CD4-positive, alpha-beta T cell treated with Interleukin-15 for 4 hours (primary cell): Measurements from ENCODE around the gene COL27A1.

Experiments
- DNase-seq: peaks from one replicate; pipeline ENCODE4 v3.0.0-alpha.2; 2020; ENCODE audit warnings: low spot score

Gene COL27A1

GRCh38 chr9:114168281-114169028 lies 13.1 kb downstream of the COL27A1 start:
- DNase-seq: no peak

GRCh38 chr9:114169029-114169951 lies 14.0 kb downstream of the COL27A1 start:
- no peak for DNase-seq

- no peak for DNase-seq
These were observed 14.8 kb downstream of the COL27A1 start for GRCh38 chr9:114169952-114170770.

- no peak for DNase-seq
These were observed 15.6 kb downstream of the COL27A1 start for GRCh38 chr9:114170771-114171461.

- no peak for DNase-seq
These were observed 16.2 kb downstream of the COL27A1 start for GRCh38 chr9:114171500-114171899.

GRCh38 chr9:114172981-114173833 lies 17.9 kb downstream of the COL27A1 start:
- DNase-seq: no peak

GRCh38 chr9:114174557-114174875 lies 19.2 kb downstream of the COL27A1 start:
- DNase-seq: no peak

GRCh38 chr9:114174876-114175771 lies 19.8 kb downstream of the COL27A1 start:
- no peak for DNase-seq

GRCh38 chr9:114176624-114177291 lies 21.4 kb downstream of the COL27A1 start:
- DNase-seq: no peak

- DNase-seq: no peak
These were observed 22.2 kb downstream of the COL27A1 start for GRCh38 chr9:114177423-114178064.

- no peak for DNase-seq
These were observed 22.7 kb downstream of the COL27A1 start for GRCh38 chr9:114178076-114178475.

GRCh38 chr9:114178756-114179450 lies 23.6 kb downstream of the COL27A1 start:
- DNase-seq: no peak

- DNase-seq: no peak
These were observed 24.2 kb downstream of the COL27A1 start for GRCh38 chr9:114179516-114179915.

GRCh38 chr9:114180696-114181606 lies 25.6 kb downstream of the COL27A1 start:
- no peak for DNase-seq

- DNase-seq: no peak
These were observed 26.5 kb downstream of the COL27A1 start for GRCh38 chr9:114181607-114182409.

- no peak for DNase-seq
These were observed 27.7 kb downstream of the COL27A1 start for GRCh38 chr9:114183006-114183405.
